ENCODE measurements around the gene ZNF746.

Gene ZNF746

DNA sequence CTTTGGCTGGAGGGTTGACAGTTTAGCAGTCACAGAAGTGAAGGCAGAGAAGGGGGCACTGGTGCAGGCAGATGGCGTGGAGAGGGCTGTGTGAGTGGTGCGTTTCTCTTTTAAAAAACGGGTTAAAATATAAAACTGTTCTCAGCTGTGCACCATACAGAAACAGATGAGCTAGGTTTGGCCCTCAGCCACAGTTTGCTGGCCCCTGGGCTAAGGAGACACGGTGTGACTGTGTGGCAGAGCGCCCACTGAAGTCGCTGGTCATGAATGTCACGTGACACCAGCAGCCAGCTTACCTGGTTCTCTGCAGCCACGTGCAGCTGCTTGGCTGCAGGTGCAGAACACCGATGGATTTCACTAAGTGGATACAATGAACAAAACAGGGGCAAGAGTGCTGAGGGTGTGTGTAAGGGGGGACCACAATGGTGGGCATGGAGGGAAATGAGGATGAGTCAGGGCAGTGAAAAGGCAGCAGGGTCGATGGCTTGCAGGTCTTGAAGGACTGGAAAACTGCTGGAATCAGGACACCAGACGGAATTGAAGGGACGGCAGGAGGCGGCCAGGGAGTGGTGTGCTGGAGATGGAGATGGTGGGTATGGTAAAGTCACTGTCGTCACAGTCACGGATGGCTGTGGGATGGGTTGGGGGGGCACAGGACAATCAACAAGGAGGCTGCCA is 7.4 kb downstream of the ZNF746 start:
- no peak for DNase-seq (ENCODE audit: low read depth)

DNA sequence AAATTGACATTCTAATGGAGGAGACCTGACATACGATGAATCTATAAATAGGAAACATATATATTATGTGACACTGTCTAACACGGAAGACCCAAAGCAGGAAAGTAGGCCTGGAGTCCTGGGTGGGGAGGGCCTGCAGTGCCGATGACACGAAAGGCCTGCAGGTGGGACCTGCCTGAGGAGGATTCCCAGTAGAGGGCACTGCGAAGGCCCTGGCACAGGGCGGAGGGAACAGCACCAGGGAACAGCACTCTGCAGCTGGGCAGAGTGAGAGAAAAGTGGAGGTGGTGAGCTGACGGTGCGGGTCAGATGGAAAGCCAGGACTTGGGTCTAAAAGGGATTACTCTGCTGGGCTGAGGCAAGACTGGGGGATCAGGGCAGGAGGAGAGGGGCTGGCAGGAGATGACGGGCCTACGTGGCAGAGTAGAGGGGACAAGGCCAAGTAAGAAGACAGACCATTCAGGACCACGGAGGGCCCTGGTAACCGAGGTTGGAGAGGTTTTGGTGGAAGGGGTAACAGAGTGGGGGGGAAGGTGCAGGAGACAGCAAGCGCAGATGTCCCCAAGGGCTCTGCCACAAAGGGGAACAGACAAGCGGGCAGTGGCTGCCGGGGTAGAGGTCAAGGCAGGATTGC is 8.1 kb downstream of the ZNF746 start:
- no peak for DNase-seq (ENCODE audit: low read depth)

DNA sequence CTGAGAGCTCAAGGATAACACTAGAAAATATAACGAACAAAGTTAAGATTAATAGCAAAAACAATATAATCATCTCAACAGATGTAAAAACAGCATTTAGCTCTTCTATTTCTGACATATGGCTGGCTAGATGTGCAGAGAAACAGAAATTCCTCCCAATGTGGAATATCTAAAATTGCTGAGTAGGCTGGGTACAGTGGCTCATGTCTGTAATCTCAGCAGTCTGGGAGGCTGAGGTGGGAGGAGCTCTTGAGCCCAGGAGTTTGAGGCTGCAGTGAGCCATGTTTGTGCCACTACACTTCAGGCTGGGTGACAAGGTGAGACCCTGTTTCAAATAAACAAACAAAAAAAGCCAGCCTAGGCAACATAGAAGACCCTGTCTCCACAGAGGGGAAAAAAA is 18.0 kb downstream of the ZNF746 start:
- no peak for DNase-seq (ENCODE audit: low read depth)

DNA sequence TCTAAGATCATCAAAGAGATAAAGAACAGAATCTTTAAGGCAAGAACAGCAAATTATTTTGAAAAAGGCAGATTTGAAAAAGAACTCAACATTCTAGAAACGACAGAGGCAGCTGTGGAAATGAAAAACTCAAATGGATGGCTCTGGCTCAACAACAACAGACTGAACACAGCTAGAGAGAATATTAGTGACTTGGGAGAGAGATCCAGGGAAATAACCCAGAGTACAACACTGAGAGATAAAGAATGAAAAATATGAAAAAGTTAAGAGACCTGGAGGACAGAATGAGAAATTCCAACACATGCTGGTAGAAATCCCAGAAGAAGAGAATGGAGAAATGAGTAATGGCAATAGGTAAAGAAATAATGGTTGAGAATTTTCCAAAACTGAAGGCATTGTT is 18.9 kb downstream of the ZNF746 start:
- no peak for DNase-seq (ENCODE audit: low read depth)

DNA sequence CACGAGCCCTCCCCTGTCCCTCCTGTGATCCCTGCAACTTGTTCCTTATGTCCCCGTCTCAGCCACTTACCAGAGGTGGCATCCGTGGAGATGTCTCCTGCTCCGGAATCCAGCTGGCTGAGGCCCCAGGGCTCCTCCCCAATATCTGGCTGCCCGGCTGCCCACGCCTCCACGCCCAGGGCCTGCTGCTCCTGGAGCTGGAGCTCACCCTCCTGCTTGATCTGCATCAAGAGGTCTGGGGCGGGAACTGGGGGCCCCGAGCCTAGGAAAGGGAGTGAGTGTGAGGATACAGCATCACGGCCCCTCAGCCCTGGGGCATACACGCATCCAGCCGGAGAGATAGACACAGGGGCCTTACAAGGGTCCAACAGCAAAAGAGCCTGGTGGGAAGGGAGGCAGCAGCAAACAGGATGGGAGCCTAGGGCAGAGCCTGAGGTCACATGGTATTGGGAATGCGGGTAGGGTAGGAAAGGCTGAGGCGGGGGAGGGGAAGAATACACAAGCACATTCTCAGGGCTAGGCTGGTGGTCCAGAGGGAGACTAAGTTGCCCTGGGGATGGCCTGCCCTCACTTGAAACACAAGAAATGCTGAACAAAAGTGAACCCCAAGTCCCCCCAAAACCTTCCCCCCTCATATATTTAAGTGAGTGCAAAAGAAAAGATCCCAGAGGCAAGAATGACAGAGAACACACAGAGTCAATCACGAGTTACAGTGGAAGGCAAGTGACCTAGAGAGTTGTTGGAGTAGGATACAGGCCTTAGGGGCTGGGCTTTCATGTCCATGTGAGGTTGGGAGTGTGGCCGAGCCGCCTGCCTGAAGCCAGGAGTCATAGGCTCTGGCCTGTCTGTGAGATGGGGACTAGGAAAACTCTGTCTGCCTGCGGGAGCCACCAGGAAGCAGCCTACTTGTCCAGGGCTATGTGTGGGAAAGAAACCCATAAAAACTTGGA is 19.8 kb downstream of the ZNF746 start:
- no peak for DNase-seq (ENCODE audit: low read depth)

DNA sequence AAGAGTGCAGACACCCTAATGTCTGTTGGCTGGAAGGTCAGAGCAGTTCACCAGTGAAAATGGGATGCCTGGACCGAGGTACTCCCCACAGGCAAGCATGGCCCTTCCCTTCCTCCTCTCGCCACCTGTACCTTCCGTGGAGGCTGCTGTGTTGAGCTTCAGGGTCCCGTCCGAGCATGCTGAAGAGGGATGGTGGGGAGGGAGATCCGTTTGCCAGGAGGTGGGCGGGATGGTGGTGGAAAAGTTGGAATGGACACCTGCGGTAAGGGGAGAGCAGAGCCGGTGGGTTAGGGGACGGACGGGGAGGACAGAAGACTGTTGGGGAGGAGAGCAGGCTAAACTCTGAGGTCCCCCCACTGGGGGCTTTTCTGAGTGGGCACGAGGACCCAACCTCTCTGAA is 20.8 kb downstream of the ZNF746 start:
- no peak for DNase-seq (ENCODE audit: low read depth)

DNA sequence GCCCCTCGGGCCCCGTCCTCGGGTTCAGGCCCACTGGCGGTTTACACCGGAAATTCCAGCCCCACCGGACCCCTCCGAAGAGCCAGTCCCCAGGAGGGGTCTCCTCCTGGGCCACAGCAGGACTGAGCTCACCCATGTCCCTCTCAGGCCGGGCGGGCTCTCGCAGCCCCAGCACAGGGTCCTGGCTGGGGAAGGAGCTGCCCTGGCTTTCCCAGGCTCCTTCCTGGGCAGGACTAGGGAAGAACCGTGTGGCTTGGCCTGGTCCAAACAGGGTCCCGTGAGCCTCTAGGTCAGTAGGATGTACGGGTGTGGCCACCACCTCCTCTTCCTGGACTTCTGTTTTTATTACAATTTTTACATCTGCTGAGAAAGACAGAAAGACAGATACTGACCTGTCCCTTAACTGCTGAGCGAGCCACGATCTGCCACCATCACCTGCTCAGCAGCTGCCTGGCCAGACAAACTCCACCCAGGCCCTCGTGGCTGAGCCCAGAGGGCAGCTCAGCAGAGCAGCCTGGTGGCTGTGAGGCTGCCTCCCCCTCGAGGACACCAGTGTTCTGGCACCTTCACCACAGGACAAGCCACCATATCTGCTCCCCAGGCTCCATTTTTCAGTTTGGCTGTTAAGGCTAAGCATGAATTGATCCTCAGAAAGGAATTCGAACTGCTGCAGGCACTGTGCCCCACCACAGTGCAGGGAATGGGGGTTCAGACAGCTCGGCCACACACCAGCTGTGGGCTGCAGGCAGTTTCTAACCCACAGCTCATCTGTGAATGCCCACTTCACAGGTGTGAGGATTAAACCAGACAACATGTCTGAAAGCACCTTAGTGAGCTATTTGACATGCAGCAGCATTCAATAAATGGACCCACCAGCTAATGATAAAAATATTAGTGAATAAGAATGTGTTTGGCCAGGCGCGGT is 22.2 kb downstream of the ZNF746 start:
- no peak for DNase-seq (ENCODE audit: low read depth)

DNA sequence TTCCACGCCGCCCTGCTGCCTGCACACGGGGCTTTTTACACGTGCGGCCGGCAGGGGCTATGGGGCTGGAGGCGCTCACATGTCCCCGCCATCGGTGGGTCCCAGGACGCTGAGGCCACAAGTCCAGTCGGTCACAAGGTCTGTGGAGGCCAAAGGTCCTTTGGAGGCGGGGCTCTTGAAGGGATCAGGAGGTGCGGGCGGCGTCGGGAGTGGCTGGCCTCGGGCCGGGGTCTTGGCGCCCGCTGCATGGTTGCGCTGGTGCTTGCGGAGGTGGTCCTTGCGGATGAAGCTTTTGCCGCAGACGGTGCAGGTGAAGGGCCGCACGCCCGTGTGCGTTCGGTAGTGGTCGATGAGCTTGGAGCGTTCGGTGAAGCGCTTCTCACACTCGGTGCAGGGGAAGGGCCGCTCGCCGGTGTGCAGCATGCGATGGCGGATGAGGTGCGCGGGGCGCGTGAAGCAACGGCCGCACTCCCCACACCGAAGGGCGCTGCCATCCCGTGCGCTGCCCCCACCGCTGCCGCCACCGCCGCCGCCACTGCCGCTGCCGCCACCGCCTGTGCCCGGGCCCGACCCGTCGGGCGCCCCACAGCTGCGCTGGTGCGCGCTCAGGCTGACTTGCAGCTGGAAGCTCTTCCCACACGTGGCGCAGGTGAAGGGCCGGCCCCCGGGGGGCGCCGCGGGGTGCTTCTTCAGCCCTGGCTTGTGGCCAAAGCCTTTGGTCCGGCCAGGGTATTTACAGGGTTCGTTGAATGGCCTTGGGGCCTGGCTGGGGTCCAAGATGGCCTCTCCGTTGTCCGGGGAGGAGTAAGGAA is 23.1 kb downstream of the ZNF746 start:
- DNase-seq (ENCODE audit: low read depth): no peak

DNA sequence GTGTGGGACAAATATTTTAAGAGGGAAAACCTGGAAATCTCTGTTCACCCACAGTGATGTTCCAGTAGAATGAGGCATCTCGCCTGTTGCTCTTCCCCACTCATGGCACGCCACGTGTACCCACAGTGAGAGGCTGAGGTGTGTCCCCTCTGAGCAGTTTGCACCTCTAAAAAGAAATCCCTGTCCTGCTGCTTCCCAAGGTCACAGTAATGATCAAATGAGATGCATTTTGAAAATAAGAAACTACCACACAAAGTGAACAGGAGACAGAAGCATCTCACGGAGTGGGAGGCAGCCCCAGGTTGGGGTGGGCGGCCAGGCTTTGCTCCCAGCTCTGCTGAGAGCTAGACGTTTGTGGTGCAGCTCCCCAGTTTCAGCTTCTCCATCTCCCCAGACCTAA is 24.4 kb downstream of the ZNF746 start:
- DNase-seq (ENCODE audit: low read depth): no peak

DNA sequence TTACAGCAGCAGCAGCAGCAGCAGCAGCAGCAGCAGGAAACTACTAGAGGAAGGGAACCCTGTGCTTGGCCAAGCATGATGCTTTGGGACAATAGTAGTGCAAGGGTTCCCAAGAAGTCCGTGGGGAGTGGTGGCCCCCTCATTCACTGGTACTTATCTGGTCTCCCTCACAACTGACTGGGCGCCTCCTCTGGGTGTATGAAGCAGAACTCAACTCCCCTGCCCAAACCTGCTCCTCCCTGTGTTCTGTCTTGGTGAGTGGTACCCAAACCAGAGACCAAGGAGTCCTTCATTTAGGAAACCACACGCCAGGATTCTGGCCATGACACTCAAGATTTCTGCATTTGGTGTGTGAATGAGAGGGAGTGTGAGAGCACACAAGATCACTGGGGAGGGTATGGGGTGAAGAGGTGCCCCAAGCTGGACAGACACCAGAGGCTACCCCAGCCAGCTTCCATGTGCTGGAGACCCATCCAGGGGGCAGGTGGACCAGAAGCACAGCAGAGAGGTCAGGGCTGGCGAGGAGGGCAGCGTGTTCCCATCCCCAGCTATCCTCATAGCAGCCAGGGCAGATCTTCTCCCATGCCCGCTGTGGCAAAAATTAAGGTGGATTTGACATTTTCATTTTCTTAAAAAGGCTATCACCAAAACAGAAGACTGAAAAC is 26.2 kb downstream of the ZNF746 start:
- no peak for DNase-seq (ENCODE audit: low read depth)

DNA sequence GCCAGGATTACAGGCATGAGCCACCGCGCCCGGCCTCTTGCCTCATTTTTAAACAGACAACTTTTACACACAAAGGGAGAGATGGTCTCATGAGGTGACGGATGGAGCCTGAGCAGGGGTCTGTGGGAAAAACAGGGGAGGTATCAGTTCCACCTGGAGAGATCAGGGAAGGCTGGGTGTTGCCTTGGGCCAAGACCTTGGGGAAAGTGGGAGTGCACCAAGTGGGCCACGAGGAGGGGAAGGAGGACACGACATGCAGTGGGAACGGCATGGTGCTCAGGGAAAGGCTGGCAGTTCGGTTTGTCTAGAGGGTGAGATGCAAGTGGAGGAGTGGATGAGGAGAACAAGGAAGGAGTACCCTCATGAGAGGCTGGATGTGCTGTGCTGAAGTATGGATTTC is 27.8 kb downstream of the ZNF746 start:
- DNase-seq (ENCODE audit: low read depth): no peak

DNA sequence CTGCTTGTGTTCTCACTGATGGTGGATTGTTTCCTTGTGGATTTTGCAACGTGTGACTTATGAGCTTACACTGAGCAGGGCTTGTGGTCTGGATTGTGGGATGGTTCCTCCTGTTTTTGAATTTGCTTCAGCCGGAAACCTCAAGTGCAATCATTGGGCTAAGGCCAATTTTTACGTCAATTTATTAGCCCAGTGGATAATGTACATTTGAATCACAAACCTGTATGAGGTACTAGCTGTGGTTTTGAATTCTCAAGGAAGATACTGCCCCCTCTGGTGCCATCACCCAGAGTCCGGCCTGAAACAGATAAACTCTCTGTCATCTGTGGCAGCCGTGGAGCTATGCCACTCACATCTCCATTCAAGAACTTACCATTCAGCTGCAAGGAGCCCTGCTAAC is 29.4 kb downstream of the ZNF746 start:
- DNase-seq (ENCODE audit: low read depth): no peak

DNA sequence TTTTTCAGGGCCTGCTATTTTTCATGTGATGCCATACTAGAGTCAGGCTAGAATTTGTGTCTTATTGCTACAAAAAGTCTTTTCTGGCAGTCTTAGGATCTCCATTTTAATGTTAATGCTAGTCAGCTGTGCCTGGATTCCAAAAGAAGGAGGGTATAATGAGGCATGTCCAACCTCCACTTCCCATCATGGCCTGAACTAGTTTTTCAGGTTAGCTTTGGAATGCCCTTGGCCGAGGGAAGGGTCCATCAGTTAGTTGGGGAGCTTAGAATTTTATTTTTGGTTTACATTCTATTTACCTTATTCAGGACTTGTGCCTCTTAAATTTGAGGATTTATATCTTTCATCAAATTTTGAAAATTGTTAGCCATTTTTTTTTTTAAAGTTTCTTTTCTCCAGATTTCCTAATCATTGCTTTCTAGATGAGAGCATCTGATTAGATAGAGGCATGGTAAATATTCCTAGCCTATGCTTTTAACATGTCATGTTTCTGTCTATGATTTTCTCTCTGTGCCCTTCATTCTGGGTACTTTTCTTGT is 30.2 kb downstream of the ZNF746 start:
- no peak for DNase-seq (ENCODE audit: low read depth)

DNA sequence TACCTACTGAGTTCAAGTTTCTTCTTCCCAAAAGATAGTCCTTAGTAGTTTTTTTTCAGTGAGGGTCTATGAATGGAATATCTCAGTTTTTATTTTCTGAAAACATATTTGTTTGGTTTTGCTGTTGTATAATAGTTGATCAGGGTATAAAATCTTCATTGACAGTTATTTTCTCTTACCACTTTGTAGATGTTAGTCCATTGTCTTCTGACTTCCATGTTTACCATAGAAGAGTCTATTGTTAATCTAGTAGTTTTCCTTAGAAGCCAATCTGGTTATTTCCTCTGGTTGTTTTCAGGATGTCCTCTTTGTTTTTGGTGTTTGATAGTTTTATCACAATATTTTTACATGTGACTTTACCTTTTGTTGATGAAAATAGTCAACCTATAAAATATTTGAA is 31.2 kb downstream of the ZNF746 start:
- DNase-seq (ENCODE audit: low read depth): no peak

DNA sequence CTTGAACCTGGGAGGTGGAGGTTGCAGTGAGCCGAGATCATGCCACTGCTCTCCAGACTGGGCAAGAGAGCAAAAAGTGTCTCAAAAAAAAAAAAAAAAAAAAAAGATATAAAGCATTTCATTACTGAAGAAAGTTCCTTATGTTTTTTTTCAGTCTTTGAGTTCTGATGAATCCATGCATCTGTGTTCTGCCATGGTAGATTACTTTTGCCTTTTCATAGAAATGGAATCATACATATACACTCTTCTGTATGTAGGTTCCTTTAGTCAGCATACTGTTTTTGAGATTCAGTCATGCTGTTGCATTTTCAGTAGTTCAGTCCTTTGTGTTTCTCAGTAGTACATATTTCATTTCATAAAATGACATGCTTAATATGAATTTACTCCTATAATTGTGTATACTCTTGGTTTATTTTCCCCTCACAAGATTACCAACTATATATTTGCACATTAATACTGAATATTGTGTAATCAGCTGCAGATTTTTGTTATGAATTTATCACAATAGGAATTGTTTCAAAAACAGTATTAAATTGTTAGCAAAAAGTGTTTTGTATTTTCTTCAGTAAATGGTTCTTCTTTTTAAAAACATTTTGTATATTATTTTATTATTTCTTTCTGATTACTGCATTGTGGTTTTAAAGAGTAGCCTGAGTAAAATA is 34.0 kb downstream of the ZNF746 start:
- DNase-seq (ENCODE audit: low read depth): no peak

DNA sequence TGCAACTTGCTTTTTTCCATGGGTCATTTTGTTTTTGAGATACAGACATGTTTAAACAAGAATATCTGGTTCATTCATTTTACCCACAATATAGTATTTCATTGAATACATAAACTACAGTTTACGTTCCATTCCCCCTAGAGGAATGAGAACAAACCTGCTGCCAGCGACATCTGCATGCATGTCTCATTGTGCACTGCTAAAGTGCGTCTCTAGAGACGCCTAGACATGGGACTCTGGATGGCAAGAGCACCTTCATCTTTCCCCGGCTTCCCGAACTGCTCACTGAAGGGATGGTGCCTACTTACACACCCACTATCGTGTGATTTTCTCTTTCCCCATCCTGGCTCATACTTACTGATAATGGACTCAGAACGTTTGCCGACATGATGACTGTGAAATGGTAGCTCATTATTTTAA is 35.5 kb downstream of the ZNF746 start:
- no peak for DNase-seq (ENCODE audit: low read depth)

DNA sequence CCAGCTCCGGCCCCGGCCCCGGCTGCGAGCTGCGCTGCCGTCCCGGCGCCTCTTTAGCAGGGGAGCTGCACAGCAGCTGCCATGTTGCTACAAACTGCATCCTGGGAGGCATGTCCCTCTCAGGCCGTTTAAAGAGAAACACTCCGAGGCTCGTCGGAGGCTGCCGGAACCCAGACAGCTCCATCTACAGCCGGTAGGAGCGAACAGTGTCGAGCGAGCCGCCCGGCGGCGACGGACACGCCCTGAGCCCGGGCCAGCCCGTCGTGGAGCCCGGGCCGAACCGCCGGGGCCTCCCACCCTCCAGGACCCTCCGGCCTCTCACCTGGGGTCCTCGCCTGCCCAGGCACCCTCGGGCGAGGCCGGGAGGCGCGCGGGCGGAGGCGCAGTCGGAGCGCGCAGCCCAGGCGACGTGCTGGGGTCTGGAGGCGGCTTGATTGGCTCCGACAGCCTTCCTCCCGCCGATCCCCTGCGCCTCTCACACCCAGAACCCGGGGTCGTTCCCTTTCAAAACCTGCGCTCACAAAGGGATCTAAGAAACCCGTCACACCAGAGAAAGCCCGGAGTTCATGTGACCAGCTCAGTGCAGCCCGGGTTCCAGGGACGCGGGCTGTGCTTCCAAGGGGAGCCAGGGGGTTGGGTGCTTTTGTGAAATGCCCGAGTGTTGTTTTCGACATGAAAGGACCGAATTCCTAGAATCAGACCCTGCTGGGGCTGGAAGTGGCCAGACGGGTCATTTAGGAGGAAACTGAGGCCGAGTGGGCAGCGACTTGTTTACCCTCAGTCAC is 36.9 kb downstream of the ZNF746 start, which contains the start of gene ZNF777:
ZNF777 (minus strand) TSS at position 570 of the 785 bp plus-strand sequence. CDS start 5,040 bp downstream, outside the sequence.
- peak; percentile 72 for DNase-seq (ENCODE audit: low read depth)

Data from activated T-cell treated with anti-CD3 and anti-CD28 coated beads for 48 hours (primary cell).